ENCODE results near the gene DRAP1. TPM values are rescaled to one million over a fixed set of nuclear protein-coding genes. Genes with fewer than 3 reads are reported as not detected.

Gene DRAP1
- total RNA-seq, 1 donor from 2014 or later = 169 TPM

- no peak overlapping the region for H3K4me2 ChIP-seq (ENCODE audit: low read length)
- H3K4me3 Mint-ChIP-seq (ENCODE audit: unreplicated experiment) = no peak overlapping the region
Measured at GRCh38 chr11:65952052-65952521, 32.9 kb downstream of the DRAP1 start.

GRCh38 chr11:65953471-65953870 lies 34.2 kb downstream of the DRAP1 start:
- Histone ChIP-seq H3K27ac (ENCODE audit: low read depth, low read length) (no peak overlapping the region), H4K20me1 (ENCODE audit: insufficient read depth, low read length) (no peaks in the 10 kb centered on the region), H3K4me2 (ENCODE audit: low read length) (no peak overlapping the region), H3K4me3 (ENCODE audit: insufficient read depth, low read depth, low read length) (no peak overlapping the region), H3K4me1 (ENCODE audit: insufficient read depth, low read length) (no peaks in the 10 kb centered on the region), H3K79me2 (ENCODE audit: insufficient read depth, low read length) (no peaks in the 10 kb centered on the region), H3K36me3 (ENCODE audit: insufficient read depth, low read length) (no peaks in the 10 kb centered on the region), H3K9me3 (ENCODE audit: insufficient read depth, low read depth, low read length) (no peaks in the 10 kb centered on the region), H3K9ac (ENCODE audit: low read length) (no peak overlapping the region), H3K27me3 (ENCODE audit: insufficient read depth, low read length) (no peaks in the 10 kb centered on the region), H2AFZ (ENCODE audit: low read depth, low read length) (no peak overlapping the region)
- H3K4me3 Mint-ChIP-seq (ENCODE audit: unreplicated experiment) = no peak overlapping the region
- no peaks in the 10 kb centered on the region for H3K4me1 Mint-ChIP-seq (ENCODE audit: low read depth, unreplicated experiment)
- no peak overlapping the region for H3K27ac Mint-ChIP-seq (ENCODE audit: unreplicated experiment)
- DNase-seq (ENCODE audit: low read depth) = no peak
- H3K9me3 Mint-ChIP-seq (ENCODE audit: unreplicated experiment) = no peaks in the 10 kb centered on the region
- H3K36me3 Mint-ChIP-seq (ENCODE audit: low read depth, unreplicated experiment) = no peaks in the 10 kb centered on the region
- no peak for TF ChIP-seq EZH2 (IDR thresholded peaks at IDR 0.05; ENCODE audit: insufficient read depth, low read length)
- no peak for TF ChIP-seq CTCF (IDR thresholded peaks at IDR 0.05; ENCODE audit: insufficient read depth, low read depth, low read length)
- peaks cover 2% of the 10 kb centered on the region for H3K27me3 Mint-ChIP-seq (ENCODE audit: low read depth, unreplicated experiment)
- FAIRE-seq = no peak

More at GRCh38 chr11:65952052-65952521, 32.9 kb downstream of the DRAP1 start:
- Mint-ChIP-seq H3K9me3 (ENCODE audit: unreplicated experiment) (no peaks in the 10 kb centered on the region), H3K36me3 (ENCODE audit: low read depth, unreplicated experiment) (no peaks in the 10 kb centered on the region), H3K4me1 (ENCODE audit: low read depth, unreplicated experiment) (no peaks in the 10 kb centered on the region), H3K27ac (ENCODE audit: unreplicated experiment) (no peak overlapping the region), H3K27me3 (ENCODE audit: low read depth, unreplicated experiment) (peaks cover 7% of the 10 kb centered on the region)
- Histone ChIP-seq H4K20me1 (ENCODE audit: insufficient read depth, low read length) (no peaks in the 10 kb centered on the region), H3K9me3 (ENCODE audit: insufficient read depth, low read depth, low read length) (no peaks in the 10 kb centered on the region), H3K9ac (ENCODE audit: low read length) (no peak overlapping the region), H3K27me3 (ENCODE audit: insufficient read depth, low read length) (no peaks in the 10 kb centered on the region), H3K4me1 (ENCODE audit: insufficient read depth, low read length) (no peaks in the 10 kb centered on the region), H3K4me3 (ENCODE audit: insufficient read depth, low read depth, low read length) (no peak overlapping the region), H2AFZ (ENCODE audit: low read depth, low read length) (no peak overlapping the region), H3K36me3 (ENCODE audit: insufficient read depth, low read length) (no peaks in the 10 kb centered on the region), H3K79me2 (ENCODE audit: insufficient read depth, low read length) (no peaks in the 10 kb centered on the region), H3K27ac (ENCODE audit: low read depth, low read length) (no peak overlapping the region)
- DNase-seq (ENCODE audit: low read depth) (no peak), FAIRE-seq (no peak)
- TF ChIP-seq EZH2 (IDR thresholded peaks at IDR 0.05; ENCODE audit: insufficient read depth, low read length) (no peak), CTCF (IDR thresholded peaks at IDR 0.05; ENCODE audit: insufficient read depth, low read depth, low read length) (no peak)

GRCh38 chr11:65954771-65955170 lies 35.5 kb downstream of the DRAP1 start:
- peaks cover 2% of the 10 kb centered on the region for H3K27me3 Mint-ChIP-seq (ENCODE audit: low read depth, unreplicated experiment)

More at GRCh38 chr11:65954771-65955170, 35.5 kb downstream of the DRAP1 start:
- Histone ChIP-seq H4K20me1 (ENCODE audit: insufficient read depth, low read length) (no peaks in the 10 kb centered on the region), H3K36me3 (ENCODE audit: insufficient read depth, low read length) (no peaks in the 10 kb centered on the region), H3K9ac (ENCODE audit: low read length) (no peak overlapping the region), H3K79me2 (ENCODE audit: insufficient read depth, low read length) (no peaks in the 10 kb centered on the region), H3K4me2 (ENCODE audit: low read length) (no peak overlapping the region), H3K4me1 (ENCODE audit: insufficient read depth, low read length) (no peaks in the 10 kb centered on the region), H3K27me3 (ENCODE audit: insufficient read depth, low read length) (no peaks in the 10 kb centered on the region), H3K4me3 (ENCODE audit: insufficient read depth, low read depth, low read length) (no peak overlapping the region), H2AFZ (ENCODE audit: low read depth, low read length) (no peak overlapping the region), H3K27ac (ENCODE audit: low read depth, low read length) (no peak overlapping the region), H3K9me3 (ENCODE audit: insufficient read depth, low read depth, low read length) (no peaks in the 10 kb centered on the region)
- Mint-ChIP-seq H3K27ac (ENCODE audit: unreplicated experiment) (no peak overlapping the region), H3K36me3 (ENCODE audit: low read depth, unreplicated experiment) (no peaks in the 10 kb centered on the region), H3K4me3 (ENCODE audit: unreplicated experiment) (no peak overlapping the region), H3K4me1 (ENCODE audit: low read depth, unreplicated experiment) (no peaks in the 10 kb centered on the region), H3K9me3 (ENCODE audit: unreplicated experiment) (no peaks in the 10 kb centered on the region)
- FAIRE-seq (no peak), DNase-seq (ENCODE audit: low read depth) (no peak)
- TF ChIP-seq EZH2 (IDR thresholded peaks at IDR 0.05; ENCODE audit: insufficient read depth, low read length) = no peak
- no peak for TF ChIP-seq CTCF (IDR thresholded peaks at IDR 0.05; ENCODE audit: insufficient read depth, low read depth, low read length)
